HG03108 (cell line): ENCODE data around the gene TMC3.
"Not testable (repeated sequence)": the region's sequence is repeated elsewhere in the genome, so short reads cannot be mapped to it uniquely, and the experiment has no call there.

ENCODE experiments used
- ATAC-seq: cut with Tn5 transposase; IDR thresholded peaks from one replicate; pipeline ENCODE4 v1.9.1; 2021; ENCODE audit warnings: moderate library complexity; ENCODE audit not compliant: unreplicated experiment

The TMC3 gene

DNA sequence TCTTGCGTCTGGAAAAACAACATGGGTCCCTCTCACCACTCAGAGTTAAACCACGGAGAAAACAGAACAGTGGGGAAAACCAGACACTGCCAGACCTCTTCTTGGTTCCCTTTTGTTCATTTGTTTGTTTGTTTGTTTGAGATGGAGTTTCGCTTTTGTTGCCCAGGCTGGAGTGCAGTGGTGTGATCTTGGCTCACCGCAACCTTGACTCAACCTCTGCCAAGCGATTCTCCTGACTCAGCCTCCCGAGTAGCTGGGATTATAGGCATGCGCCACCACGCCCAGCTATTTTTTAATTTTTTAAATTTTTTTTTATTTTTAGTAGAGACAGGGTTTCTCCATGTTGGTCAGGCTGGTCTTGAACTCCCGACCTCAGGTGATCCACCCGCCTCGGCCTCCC is 25.3 kb downstream of the TMC3 start:
- not testable (repeated sequence) for ATAC-seq

DNA sequence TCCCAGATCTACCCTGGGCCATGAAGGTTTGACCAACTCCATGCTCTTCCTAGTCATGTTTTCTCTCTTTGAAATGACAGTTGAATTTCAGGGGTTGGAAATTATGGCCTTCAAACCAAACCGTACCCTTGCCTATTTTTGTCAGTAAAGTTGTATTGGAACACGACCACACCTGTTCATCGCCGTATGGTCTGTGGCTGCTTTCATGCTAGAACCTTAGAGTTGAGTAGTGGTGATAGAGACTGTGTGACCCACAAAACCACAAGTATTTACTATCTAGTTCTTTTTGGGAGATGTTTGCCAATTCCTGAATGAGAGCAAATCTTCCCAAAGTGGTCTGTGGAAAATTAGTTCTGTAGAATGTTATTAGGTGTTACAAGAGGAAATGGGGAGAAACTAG is 26.1 kb downstream of the TMC3 start:
- no peak for ATAC-seq

DNA sequence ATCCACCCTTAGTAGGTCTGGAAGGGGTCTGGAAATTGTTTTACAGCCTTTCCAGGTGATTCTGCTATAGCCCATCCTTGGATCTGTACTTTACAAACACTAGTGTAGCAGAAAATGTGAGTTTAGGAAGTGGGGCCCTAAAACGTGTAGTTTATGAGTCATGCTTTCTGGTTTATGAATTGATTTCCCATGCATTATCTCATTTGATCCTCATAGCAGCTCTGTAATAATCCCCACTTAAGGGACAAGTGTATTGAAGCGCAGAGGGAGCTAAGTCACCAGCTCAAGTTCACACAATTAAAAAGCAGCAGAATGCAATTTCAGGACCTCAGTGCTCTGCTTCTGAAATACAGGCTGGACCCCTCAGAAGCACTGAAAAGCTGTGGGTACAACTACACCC is 27.4 kb downstream of the TMC3 start:
- no peak for ATAC-seq

DNA sequence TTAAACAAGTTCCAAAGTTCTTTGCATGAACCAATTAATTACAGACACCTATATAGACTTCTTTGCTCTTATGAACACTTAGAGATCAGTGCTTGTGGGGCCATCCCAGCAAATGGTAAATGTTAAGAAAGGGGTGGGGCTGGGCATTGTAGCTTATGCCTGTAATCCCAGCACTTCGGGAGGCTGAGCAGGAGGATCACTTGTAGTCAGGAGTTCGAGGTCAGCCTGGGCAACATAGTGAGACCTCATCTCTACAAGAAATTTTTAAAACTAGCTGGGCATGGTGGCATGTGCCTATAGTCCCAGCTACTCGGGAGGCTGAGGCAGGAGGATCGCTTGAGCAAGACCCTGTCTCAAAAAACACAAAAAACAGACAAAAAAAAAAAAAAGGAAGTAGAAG is 30.6 kb downstream of the TMC3 start:
- no peak for ATAC-seq

DNA sequence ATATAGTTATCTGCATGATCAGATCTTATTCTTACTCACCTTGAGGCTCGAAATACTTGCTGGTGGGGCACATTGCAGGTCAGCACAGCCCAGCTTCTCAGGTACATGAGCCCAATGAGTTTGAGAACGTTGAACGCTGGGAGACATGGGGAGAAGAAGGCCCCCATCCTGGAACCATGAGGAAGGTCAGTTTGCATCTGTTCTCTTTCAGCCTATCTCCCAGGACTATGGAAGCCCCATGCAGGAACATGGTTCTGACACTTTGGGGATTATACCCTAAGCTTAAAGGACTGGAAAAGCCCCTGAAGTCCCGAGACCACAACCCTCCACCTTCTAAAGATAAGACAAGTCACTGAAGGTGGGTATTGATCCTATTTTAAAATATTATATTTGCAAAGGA is 32.7 kb downstream of the TMC3 start:
- ATAC-seq, result no peak

DNA sequence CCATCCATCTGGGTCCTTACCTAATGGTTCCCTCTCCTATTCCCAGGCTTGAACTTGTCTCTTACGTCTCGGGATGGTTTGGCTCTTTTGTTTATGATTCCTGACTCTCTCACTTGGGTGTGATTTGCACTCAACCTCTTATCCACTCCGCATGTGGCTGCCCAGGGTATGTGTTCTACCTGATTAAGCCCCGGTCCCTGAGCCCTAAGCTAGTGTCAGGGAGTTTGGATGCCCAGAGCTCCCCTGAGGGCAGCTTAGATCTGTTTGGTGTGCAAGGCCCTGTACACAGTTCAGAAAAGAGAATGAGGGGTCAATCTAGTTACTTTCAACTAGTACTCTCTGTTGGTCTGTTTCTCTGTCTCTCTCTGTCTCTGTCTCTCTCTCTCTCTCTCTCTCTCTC is 34.2 kb downstream of the TMC3 start:
- ATAC-seq, result no peak

DNA sequence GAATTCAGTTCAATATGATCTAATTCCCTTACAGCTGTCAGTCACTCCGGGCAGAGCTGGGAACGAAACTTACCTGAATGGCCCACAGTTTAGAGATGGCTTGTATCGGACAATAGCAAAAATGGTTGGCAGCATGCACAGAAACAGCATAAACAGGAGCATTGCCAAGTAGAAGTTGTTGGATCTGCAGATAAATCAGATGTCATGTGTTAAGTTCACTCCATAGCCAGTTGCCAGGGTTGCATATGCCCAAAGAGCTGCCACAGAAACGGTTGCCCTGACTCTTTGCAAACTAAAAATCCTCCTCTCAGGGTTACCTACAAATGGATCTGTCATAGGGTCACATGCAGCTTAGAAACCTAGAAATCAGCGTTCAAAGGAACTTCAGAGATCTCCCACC is 34.7 kb downstream of the TMC3 start:
- no peak for ATAC-seq

DNA sequence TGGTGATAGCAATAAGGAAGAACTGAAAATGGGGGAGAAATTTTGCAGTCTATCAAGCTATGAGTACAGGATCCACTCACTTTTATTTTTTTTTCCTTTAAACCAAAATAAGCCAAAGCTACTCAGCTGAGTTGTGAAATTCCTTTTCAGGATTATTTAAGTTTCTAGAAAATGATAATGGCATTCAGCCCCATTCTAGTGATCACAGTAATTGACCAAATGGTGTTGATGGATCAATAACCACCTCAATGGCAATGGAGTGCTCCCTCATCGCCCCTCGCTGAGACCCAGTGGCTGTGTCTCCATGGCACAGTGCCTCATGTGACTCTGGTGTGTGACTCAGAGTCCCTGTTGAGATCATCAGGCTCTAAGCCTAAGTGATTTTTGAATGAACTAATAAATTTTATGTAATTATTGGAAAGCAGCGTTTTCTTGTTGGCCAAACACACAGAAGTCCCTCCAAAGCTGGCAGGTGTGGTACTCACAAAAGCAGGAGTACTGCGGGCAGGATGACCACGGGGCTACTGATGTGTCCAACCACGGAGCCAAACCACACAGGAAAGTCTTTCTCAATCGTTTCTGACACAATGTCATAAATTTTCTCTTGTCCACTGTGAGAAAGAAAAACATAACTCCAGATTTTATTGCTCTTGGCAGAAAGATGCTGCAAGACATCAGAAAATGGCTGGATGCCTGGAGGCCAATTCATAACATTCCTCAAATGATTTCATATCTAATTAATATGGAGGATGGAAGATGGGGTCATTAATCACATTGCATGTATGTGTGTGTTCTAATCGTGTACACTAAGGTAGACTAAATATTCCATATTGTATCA is 35.6 kb downstream of the TMC3 start:
- ATAC-seq, result no peak

DNA sequence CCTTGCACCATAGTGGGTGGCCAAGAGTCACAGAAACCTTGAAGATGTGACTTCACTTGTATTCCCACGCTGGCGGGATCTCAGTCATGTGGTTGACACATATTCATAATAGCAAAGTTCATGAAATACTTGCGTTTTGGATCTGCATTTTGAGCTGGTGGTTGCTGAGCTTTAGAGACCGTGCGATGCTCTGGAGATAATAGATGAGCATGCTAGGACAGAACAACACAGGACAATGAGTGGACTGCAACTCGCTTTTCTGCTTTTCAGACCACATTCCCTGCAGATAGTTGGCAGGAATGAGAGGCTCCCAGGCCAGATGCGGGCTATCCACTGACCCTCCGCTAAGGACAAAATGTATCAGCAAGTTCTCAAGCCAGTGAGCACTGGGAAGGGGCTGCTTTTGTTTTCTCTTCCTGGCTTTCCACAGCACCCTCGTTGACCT is 36.3 kb downstream of the TMC3 start:
- no peak for ATAC-seq

DNA sequence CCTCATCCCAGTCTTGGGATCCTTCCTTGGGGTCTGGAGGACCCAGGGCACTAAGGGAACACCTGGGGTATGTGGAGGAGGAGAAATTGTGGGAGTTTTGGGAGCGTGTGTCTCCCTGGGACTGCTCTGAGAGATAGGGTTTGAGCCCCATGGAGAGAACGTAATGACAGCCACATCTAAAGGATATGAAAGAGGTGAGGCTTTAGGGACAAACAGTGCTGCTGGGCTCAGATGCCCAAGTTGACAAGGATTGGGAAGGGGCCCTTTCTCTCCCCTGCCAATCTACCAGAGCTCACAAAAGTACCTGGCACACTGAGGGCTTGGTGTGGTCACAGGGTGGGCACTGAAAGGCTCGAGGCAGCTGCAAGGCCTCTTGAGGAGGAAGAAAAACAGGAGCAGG is 36.8 kb downstream of the TMC3 start:
- ATAC-seq, result no peak

DNA sequence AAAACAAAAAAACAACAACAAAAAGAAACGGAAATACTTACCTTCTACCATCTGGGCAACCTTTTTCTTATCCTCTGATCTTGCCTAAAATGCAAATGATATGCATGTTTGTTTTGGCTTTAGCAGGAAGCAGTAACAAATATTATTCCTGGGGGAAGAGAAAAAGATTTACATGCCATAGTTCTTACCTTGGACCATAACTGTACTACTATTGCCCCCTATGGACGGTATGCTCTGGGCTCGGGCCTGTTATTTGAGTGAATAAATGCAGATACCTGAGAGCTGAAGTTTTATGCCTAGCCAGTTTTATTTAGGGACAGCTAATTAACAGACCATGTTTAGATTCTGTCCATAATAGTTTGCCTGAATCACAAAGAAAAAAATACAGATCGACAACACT is 37.4 kb downstream of the TMC3 start:
- no peak for ATAC-seq

DNA sequence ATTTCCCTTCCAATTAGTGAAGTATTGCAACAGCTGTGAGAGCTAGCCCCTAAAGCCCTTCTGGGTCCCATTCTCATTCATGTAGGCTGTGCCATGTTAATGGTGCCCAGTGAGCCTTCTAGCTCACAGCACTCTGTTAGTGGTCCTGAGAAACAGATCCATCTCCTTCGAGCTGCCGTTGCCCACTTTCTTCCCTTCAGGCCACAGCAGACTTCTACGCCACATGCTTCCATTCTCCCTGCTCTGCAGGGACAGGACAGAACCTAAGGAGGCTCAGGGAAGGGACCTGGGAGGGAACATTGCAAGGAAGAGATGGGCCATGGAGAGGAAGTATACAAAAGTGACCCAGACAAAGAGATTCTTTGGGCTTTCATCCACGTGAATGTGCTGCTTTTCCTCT is 38.4 kb downstream of the TMC3 start:
- no peak for ATAC-seq

DNA sequence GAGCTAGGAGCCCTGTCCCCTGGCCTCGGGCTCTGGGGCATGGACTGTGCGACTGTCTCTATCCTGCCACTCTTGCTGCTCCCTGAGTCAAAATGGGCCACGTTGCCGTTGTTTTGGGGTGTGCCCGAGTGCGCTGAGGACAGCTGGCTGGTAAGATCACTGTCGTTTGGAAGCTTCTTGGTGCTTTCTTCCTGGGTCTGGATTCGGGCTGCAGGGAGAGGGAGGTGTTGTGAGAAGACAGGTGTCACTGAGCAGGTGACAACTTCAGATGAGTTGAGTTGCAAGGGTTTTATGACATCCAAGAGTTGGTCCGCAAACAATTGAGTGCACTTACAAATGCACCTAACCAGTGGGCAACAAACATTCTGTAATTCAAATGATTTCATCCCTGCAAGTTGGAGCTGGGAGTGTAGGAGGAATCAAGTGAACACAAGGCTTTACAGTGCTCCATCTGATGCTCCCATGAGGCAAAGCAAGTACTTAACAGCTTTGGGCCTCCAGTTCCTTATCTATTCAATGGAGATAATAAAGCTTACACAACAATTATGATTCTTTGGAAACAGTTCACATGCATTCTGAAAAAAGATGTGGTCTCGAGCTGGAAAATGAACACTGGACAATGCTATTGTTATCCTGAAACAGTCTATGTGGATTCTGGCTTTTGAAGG is 39.1 kb downstream of the TMC3 start:
- ATAC-seq, result no peak

DNA sequence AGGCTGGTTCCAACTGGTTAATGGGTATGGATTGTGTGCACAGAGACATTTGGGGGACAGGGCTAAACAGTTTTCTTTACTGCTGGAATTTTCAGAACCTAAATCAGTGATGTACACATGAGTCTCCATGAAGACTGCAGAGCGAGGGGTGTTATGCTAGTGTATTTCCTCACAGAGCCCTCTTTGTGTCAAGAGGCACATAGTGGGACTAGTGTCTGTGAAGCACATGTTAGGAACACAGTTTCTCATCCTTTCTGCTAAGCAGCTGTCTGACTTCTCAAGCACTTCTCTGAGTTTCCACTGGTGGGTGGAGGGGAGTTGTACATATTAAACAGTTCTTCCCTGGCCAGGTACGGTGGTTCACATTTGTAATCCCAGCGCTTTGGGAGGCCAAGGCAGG is 40.6 kb downstream of the TMC3 start:
- ATAC-seq, result no peak

DNA sequence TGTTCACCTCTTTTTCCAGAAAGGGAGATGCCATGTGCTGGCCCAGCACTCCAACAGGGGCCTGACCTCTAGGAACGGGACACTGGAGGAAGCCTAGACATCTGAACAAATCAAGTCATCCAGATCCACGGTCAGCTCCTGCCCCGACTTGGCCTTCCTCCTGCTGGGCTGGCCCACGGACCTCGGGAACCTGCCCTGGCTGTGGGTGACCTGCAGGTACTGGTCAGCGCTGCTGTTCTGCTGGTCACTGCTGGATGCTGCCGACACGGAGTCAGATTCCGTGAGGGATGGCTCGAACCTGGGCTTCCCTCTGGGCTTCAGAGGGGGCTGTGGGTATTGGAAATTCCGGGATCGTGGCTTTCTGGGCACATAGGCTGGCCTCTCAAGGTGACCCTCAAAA is 41.7 kb downstream of the TMC3 start:
- no peak for ATAC-seq

DNA sequence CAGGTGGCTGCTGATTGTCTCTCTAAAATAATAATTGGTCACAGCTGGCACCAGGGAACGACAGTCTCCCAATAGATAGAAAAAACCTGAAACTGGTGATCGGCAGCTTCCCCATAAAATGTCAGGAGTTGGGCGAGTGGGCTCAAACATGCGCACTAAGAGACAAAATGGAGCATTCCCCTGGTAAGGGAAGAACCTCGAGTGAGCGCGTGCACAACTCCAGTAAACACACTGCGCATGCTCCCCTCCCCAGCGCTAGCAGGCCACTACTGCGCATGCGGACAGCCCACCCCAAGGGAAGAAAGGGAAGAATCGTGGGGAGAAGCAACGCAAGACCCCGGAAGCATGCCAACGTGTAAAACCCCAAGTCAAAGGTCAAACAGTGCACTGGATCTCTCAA is 42.4 kb downstream of the TMC3 start:
- no peak for ATAC-seq

DNA sequence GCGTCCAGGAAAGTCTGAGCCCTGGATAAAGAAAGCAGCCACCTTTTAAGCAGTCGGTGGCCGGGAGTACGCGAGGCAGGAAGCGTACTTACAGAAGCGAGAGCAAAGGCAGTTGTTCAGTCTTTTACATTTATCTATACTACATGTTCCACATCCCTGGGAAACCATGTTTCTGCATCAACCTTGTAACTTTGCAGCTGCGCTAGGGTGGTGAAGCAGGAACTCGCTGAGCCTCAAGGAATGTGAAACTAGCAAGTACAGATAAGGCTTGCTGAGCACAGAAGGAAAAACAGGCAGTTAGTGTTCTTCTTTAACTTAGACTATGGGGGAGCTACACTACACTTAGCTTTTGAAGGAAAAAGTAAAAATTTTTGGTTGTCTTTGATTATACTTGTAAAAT is 42.9 kb downstream of the TMC3 start:
- ATAC-seq, result not testable (repeated sequence)

DNA sequence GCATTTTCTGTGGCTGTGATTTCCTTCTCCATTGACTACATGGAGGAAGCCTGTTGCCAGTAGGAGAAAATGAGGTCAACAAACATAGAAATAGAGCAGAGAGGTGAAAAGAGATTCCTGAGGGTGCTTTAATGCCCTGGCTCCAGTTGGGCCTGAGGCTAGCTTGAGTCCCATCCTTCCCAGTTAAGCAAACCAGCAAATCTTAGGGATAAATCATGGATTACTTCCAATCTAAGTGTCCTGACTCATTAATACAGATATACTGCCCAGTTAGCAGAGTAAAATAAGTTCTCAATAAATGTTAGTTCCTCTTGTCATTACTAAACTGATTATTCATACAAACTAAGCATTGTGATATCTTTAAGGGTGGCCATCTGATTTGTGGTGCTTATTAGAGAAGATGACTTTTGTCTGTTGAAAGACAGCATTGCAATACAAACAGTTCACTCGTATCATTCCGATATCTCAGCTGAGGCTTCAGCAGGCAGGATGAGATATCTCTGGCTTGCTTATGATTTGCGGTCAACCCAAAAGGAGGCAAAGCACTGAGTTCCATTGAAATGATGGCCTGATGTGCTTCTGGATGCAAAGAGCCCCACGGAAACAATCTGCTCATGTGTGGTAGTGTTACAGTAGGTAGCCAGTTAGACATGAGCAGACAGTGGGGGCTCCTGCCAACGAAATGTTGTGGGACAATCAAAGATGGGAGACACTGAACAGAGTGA is 43.5 kb downstream of the TMC3 start:
- no peak for ATAC-seq

DNA sequence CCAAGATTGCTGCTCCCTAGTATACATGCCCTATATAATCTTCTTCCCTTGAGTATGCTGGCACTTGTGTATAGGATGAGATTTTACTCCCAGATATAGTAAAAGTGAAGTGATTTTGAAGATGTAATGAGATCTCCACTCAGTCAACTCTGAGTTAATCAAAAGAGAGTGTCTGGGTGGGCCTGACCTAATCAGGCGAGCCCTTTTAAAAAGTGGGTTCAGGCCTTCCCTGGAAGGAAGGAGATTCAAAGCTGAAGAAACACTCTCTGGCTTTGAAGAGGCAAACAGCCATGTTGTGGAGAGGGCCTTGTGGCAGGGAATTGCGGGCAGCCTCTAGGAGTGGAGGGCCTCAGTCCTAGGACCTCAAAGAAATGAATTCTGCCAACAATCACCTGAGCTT is 44.6 kb downstream of the TMC3 start:
- no peak for ATAC-seq

DNA sequence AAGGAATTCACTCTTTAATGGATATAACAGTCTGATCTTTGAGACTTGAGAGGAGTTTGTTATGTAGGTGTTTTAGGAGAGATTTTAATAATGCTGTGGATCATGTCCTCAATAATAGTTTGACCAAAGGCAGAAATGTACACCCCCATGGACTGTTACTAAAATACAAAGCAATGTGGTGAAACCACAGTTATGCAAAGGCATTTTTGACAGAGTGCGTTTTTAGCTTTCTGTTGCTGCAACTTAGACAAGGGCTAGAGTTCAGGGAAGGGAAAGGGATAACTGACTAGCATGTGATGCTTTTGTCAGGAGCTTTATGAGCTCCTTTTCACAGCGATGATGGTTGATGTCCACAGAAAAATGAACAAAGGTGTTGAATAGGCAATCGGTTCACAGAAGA is 46.5 kb downstream of the TMC3 start:
- ATAC-seq, result no peak

DNA sequence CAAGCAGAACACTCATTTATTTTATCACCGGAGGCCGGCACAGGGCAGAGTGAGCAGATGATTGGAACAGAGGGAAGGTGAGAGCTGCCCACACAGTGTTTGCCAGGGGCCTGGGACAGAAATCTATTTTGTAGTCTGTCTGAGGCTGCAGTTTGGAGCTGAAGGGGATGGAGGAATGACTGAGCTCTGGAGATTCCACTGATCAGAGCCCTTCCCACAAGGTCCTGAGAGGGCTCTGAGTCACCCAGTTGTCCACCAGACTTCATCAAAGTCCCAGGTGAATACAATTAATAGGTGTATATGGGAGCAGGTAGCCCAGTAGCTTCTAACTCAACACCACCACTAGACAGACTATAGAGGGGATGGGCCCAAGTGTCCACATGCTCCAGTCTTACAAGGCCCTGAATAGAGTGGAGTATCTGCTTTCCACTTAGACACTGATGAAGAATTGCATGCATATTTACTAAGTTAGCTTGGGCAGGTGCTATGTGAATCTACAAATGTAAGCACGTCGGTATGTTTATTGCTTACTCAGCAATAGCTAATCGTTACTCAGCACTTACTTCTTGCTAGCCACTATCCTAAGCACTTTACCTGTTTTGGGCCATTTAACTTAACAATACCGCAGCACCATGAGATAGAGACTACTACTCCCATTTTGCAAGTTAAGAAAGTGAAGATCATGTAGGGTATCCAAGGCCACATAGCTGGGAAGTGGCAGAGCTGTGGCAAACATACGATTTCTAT is 47.4 kb downstream of the TMC3 start:
- ATAC-seq, result no peak
